Measurements from ENCODE around the gene CASR. TPM values are rescaled to one million over a fixed set of nuclear protein-coding genes. Genes with fewer than 3 reads are reported as not detected.

Gene CASR
- total RNA-seq, 4 donors from 2014 or later = 0.19 TPM; not detected in 3

- TF ChIP-seq POLR2A (IDR thresholded peaks at IDR 0.05) = no peak
- peak; percentile 29 to 69 (median 58) for TF ChIP-seq CTCF (IDR thresholded peaks at IDR 0.05)
- H3K27me3 ChIP-seq = no peaks in the 10 kb centered on the region
- 19 to 20% methylated on average over 6 of the region's 7 CpGs for WGBS, 2 donors
- no peaks in the 10 kb centered on the region for H3K9me3 ChIP-seq
- intact Hi-C loops (cut with DNase I) = no loop called here
- H3K4me3 ChIP-seq = no peak overlapping the region
- no peaks in the 10 kb centered on the region for H3K36me3 ChIP-seq
- peaks cover 0 to 26% (median 0%) of the 10 kb centered on the region in 3 donors for H3K4me1 ChIP-seq
- peak; percentile 11 for DNase-seq
- H3K27ac ChIP-seq = no peak overlapping the region
Measured at GRCh38 chr3:122258757-122259371, 75.4 kb downstream of the CASR start.

GRCh38 chr3:122260206-122260605 is 76.7 kb downstream of the CASR start:
- H3K36me3 ChIP-seq = no peaks in the 10 kb centered on the region
- no peak for TF ChIP-seq POLR2A (IDR thresholded peaks at IDR 0.05)
- no peak for TF ChIP-seq CTCF (IDR thresholded peaks at IDR 0.05)
- peaks cover 0 to 26% (median 0%) of the 10 kb centered on the region in 3 donors for H3K4me1 ChIP-seq
- peak overlapping the region in 2 of 4 donors; percentile 26 to 49 for H3K27ac ChIP-seq
- H3K27me3 ChIP-seq = no peaks in the 10 kb centered on the region
- WGBS, 2 donors = 30 to 38% methylated on average over 2 of the region's 2 CpGs
- H3K4me3 ChIP-seq = no peak overlapping the region
- no peaks in the 10 kb centered on the region for H3K9me3 ChIP-seq
- no peak for DNase-seq
- intact Hi-C loops (cut with DNase I) = no loop called here

- intact Hi-C loops (cut with DNase I) = no loop called here
Measured at GRCh38 chr3:122263058-122263457, 79.6 kb downstream of the CASR start.

GRCh38 chr3:122263974-122264588 is 80.6 kb downstream of the CASR start:
- H3K4me1 ChIP-seq = peaks cover 0 to 19% (median 0%) of the 10 kb centered on the region in 3 donors
- no peaks in the 10 kb centered on the region for H3K27me3 ChIP-seq
- H3K9me3 ChIP-seq = no peaks in the 10 kb centered on the region
- no peak overlapping the region for H3K4me3 ChIP-seq
- no peaks in the 10 kb centered on the region for H3K36me3 ChIP-seq
- TF ChIP-seq CTCF (IDR thresholded peaks at IDR 0.05) (no peak), POLR2A (IDR thresholded peaks at IDR 0.05) (no peak)
- no peak for DNase-seq
- H3K27ac ChIP-seq = no peak overlapping the region
- intact Hi-C loops (cut with DNase I) = no loop called here

More at GRCh38 chr3:122263058-122263457, 79.6 kb downstream of the CASR start:
- TF ChIP-seq POLR2A (IDR thresholded peaks at IDR 0.05) (no peak), CTCF (IDR thresholded peaks at IDR 0.05) (no peak)
- no peaks in the 10 kb centered on the region for H3K36me3 ChIP-seq
- 78 to 89% methylated on average over 2 of the region's 2 CpGs for WGBS, 2 donors
- no peak for DNase-seq
- no peaks in the 10 kb centered on the region for H3K27me3 ChIP-seq
- H3K9me3 ChIP-seq = no peaks in the 10 kb centered on the region
- H3K4me3 ChIP-seq = no peak overlapping the region
- H3K4me1 ChIP-seq = peaks cover 0 to 26% (median 0%) of the 10 kb centered on the region in 3 donors
- H3K27ac ChIP-seq = no peak overlapping the region

- Histone ChIP-seq H3K36me3 (no peaks in the 10 kb centered on the region), H3K9me3 (no peaks in the 10 kb centered on the region), H3K4me1 (peaks cover 0 to 3% (median 0%) of the 10 kb centered on the region in 3 donors), H3K27me3 (no peaks in the 10 kb centered on the region), H3K4me3 (no peak overlapping the region), H3K27ac (no peak overlapping the region)
- intact Hi-C loops (cut with DNase I) = no loop called here
- TF ChIP-seq POLR2A (IDR thresholded peaks at IDR 0.05) (no peak), CTCF (IDR thresholded peaks at IDR 0.05) (no peak)
- WGBS, 2 donors = 50 to 62% methylated on average over 3 of the region's 3 CpGs
- no peak for DNase-seq
Measured at GRCh38 chr3:122265957-122266356, 82.5 kb downstream of the CASR start.

Measured in esophagus squamous epithelium (tissue), 5 donors.